ENCODE measurements around the gene PPP6R2. TPM values are rescaled to one million over a fixed set of nuclear protein-coding genes. Genes with fewer than 3 reads are reported as not detected.

PPP6R2 gene
- total RNA-seq, 1 donor from 2014 or later = 72.9 TPM

DNA sequence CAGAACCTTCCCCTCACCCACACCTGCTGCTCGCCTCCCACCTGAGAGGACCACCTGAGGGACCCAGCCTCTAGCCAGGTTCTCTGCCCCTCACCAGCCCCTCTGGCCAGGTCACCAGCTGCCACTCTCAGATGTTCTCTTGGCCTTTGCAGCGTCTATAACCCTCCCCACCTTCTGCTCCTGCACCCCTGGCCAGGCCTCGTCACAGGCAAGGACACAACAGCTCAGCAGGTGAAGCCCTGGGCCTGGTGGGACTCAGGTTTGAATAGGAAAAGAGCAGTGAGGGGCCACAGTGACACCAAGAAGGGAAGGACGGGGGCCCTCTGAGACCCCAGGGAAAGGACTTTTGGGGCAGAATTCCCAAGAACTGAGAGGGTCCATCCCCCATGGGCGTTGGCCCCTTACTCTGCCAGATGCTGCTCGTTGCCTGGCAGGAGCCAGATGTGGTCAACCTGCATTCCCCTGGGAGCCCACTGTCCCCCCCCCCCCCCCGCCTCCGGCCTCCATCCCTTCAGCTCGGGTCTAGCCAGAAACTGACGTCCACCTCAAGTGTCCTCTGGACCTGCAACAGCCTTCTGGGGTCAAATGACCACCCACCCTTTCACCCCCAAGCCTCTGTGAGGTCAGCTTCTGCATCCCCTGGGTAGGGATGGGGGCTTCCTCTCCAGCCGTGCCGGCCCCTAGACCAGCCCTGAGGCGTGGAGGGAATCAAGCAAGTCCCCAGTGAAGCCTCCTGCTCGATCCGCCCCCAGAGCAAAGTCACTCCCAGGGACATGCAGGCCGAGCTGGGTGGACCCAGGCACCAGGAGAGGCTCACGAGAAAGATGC lies 103.0 kb downstream of the PPP6R2 start:
- DNase-seq (ENCODE audit: low read depth, low spot score) = no peak

GRCh38 chr22:50446708-50447575 lies 103.8 kb downstream of the PPP6R2 start:
- no peak for DNase-seq (ENCODE audit: low read depth, low spot score)

DNA sequence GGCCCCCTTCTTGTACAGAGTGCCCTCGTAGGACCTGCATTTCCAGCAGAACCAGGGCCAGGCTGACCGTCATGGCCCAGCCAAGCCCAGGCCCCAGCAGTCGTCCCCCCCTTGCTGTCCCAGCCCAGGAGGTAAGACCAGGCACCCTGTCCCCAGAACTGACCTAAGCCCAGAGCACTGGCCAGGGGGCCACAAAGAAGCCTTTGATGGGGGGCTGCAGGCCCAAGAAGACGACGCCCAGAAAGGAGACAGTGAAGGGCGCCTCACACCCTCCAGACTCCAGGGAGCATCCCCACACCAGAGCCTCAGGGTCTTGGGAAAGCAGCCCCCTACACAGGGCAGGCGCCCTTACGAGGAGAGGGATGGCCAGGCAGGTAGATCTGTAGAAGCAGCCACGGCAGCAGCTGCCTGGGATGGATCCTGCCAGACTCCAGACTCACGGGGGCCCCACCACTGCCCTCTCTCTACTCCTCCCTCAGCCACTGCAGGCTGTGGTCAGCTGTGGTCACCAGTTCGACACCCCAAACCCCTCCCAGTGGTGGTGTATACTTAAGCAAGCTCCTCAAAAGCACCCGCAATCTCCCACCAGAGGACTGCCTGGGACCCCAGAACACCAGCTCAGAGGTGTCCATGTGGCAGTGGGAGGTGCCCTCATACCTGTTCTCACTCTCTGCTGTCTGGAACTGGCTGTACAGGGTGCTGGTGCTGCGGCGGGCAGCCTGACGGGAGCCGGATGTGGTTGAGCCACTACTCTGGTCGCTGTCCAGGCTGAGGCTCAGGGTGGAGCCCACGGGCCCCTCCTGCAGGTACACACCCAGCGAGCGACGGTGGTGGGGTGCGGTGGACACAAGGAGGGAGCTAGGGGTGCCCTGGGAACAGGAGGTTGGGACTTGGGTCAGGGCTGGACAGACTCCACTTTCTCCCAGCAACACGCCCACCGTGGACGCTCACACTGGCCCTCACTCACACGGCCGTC lies 104.7 kb downstream of the PPP6R2 start:
- no peak for DNase-seq (ENCODE audit: low read depth, low spot score)

DNA sequence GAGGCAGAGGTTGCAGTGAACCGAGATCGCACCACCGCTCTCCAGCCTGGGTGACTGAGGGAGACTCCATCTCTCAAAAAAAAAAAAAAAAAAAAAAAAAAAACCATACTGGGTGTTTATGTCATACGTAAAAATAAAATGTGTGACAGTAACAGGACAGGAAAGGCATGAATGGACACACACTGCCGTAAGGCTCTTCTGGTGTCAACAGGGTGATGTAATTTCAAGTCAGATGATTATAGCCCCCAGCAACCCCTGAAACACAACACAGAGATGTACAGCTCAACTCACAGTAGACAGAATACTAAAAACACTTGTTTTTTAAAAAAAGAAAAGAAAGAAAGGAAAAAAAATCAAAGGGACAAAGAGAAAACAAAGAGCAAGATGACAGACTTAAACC lies 109.5 kb downstream of the PPP6R2 start:
- no peak for DNase-seq (ENCODE audit: low read depth, low spot score)

DNA sequence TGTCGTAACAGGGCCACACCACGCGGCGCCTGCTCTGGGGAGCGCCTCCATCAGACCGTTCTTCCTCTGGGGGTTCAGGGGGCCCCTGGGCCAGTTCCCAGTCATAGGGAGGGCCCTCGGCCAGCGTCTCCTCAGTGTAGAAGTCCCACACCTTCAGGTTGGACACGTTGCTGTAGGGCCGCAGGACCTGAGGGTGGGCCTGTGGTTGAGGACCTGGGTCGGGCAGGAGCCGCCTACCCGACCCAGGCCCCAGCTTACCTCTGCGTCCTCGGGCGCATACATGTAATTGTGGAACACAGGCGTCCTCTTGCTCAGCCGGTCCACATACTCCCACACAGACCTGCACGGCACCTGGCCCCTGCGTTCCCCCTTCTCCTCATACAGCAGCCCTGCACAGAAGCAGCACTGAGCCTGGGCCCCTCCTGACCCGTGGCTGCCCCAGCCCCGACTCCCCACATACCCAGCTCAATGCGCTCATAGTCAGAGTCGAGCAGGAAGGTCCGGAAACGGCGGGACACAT lies 111.5 kb downstream of the PPP6R2 start:
- no peak for DNase-seq (ENCODE audit: low read depth, low spot score)

- DNase-seq (ENCODE audit: low read depth, low spot score) = no peak
These were observed 112.1 kb downstream of the PPP6R2 start for GRCh38 chr22:50455201-50455600.

DNA sequence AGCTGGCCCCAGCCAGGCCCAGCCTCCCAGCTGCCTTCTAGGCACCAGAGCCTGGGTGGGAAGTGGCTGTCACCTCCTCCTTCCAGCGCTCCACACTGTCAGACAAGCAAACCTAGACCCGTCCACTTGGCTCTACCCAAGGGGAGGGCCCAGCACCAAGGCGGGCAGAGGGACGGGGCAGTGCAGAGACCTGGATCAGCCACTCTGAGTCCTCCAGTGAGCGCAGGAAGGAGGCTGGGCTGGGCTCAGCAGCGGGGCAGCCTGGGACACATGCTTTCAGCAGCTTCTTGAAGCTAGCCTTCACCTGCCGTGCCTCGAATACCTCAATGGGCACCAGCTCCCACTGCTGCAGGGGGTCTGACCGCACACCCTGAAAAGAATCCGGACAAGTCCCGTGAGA lies 112.9 kb downstream of the PPP6R2 start:
- DNase-seq (ENCODE audit: low read depth, low spot score) = no peak

DNA sequence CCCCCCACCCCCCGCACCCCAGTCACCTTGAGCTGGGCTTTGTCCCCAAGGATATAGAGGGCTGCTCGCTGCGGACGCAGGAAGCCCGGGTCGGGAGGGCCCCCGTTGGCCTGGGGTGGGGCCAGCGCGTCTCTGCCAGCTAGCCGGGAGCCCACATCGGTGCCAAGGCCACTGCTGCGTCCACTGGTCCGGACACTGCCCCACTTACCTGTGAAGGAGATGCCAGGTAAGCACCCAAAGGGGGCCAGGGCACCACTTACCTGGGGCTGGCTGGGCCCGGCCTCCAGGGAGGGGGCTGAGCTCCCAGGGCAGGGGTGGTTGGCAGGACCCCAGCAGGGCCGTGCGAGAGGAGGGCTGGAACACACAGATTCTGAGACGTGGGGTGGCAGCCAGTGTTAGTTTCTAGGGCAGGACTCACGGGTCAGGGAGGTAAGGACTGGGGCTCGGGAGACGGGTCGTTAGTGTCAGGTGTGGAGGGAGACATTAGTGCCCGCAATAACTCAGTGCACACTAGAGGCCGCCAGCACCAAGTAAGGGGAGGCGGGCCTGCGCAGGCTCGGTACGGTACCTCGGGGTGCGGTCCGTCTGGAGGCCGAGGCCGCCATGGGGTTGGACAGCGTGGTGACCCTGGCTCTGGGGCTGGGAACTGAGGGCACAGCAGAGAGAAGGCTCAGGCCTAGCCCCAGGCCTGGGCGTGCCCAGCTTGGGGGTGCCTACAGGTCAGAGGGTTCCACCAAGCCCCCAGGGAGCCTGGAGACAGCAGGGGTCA lies 113.5 kb downstream of the PPP6R2 start:
- DNase-seq (ENCODE audit: low read depth, low spot score) = no peak

DNA sequence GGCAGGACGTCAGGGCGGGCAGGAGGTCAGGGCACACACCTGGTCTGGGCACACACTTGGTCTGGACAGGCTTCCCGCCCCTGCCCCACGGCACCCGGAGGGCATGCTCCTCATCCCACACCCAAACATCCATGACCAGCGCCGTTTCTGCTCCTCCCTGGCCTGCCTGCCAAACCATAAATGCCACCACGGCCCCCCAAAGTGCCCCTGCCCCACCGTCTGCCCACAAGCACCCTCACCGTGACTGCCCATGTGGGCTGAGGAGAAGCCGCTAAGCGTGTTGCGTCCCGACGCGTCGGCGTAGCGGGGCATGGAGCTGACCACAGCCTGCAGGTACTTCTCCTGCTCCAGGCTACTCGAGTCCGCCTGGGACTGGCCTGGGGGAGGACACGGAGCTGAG lies 115.9 kb downstream of the PPP6R2 start:
- DNase-seq (ENCODE audit: low read depth, low spot score) = no peak

GRCh38 chr22:50459496-50460140 lies 116.5 kb downstream of the PPP6R2 start:
- DNase-seq (ENCODE audit: low read depth, low spot score) = no peak

DNA sequence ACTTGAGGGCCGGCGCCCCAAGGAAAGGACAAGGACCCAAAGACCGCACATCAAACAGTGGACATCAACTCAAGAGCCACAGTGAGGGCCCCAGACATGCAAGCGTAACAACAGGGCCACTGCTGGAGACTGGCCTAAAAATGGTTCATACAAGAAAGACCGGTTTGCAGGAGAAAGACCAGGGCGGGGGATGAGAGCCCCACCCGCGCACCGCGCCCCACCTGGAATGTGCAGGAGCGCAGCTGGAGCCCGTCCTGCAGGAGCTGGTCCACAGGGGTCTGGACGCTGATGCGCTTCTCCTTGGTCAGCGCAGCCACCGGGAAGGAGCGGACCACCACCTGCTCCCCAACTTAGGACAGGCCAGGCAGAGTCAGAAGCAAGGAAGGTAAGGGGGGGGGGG lies 117.8 kb downstream of the PPP6R2 start:
- no peak for DNase-seq (ENCODE audit: low read depth, low spot score)

GRCh38 chr22:50461536-50461935 lies 118.4 kb downstream of the PPP6R2 start:
- no peak for DNase-seq (ENCODE audit: low read depth, low spot score)

GRCh38 chr22:50461979-50462540 lies 118.9 kb downstream of the PPP6R2 start:
- no peak for DNase-seq (ENCODE audit: low read depth, low spot score)

- no peak for DNase-seq (ENCODE audit: low read depth, low spot score)
These were observed 120.2 kb downstream of the PPP6R2 start for GRCh38 chr22:50463188-50463900.

DNA sequence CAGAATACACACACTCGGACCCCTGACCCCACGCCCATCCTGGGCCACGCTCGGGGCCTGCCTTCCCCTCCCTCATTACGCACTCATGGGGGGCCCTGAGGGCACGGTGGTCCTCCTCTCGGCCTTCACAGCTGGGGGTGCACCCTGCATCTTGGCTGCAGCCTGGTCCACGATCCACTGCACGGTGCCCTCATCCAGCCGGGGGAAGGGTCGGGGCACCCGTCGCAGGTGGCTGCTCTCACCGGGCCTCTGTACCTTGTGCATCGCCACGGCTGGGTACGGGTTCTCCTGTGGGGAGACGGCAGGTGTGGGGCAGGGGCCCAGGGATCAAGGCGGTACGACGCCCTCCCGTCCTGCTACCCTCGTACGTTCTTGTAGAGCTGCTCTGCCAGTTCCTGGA lies 121.3 kb downstream of the PPP6R2 start:
- no peak for DNase-seq (ENCODE audit: low read depth, low spot score)

GRCh38 chr22:50465066-50465930 lies 122.2 kb downstream of the PPP6R2 start:
- DNase-seq (ENCODE audit: low read depth, low spot score) = no peak

GRCh38 chr22:50467341-50467740 lies 124.2 kb downstream of the PPP6R2 start:
- no peak for DNase-seq (ENCODE audit: low read depth, low spot score)
